ENCODE results near the gene SPATA1.
A peak's percentile ranks its signal among the peaks of the same experiment; 100 is the strongest.
"Not testable (repeated sequence)": the region's sequence is repeated elsewhere in the genome, so short reads cannot be mapped to it uniquely, and the experiment has no call there.

The SPATA1 gene

GRCh38 chr1:84509029-84509428 lies 2.8 kb downstream of the SPATA1 start:
- no peak for DNase-seq

- DNase-seq: no peak
Measured at GRCh38 chr1:84510165-84510564, 4.0 kb downstream of the SPATA1 start.

- DNase-seq: no peak
Measured at GRCh38 chr1:84510668-84511067, 4.5 kb downstream of the SPATA1 start.

- DNase-seq: no peak
Measured at GRCh38 chr1:84524590-84524989, 18.4 kb downstream of the SPATA1 start.

- DNase-seq: no peak
Measured at GRCh38 chr1:84525779-84526178, 19.6 kb downstream of the SPATA1 start.

GRCh38 chr1:84538599-84538998 lies 32.4 kb downstream of the SPATA1 start:
- no peak for DNase-seq

GRCh38 chr1:84539972-84540371 lies 33.8 kb downstream of the SPATA1 start:
- DNase-seq: no peak

- DNase-seq: no peak
Measured at GRCh38 chr1:84540759-84541158, 34.6 kb downstream of the SPATA1 start.

GRCh38 chr1:84541679-84542078 lies 35.5 kb downstream of the SPATA1 start:
- no peak for DNase-seq

- DNase-seq: peak; percentile 20
Measured at GRCh38 chr1:84550826-84551225, 44.6 kb downstream of the SPATA1 start.

GRCh38 chr1:84569216-84569615 lies 63.0 kb downstream of the SPATA1 start:
- DNase-seq: peak; percentile 97

- DNase-seq: peak; percentile 35
Measured at GRCh38 chr1:84570436-84571149, 64.4 kb downstream of the SPATA1 start.

- DNase-seq: peak; percentile 49
Measured at GRCh38 chr1:84571150-84571535, 65.0 kb downstream of the SPATA1 start.

- peak; percentile 95 for DNase-seq
Measured at GRCh38 chr1:84573481-84573966, 67.3 kb downstream of the SPATA1 start.

- DNase-seq: peak; percentile 94
Measured at GRCh38 chr1:84573967-84574842, 68.0 kb downstream of the SPATA1 start, which contains the start of gene CTBS. Gene CTBS, minus strand, starts transcription at chr1:84574440. Its CDS starts 25 bp downstream, at chr1:84574415.

GRCh38 chr1:84574936-84575335 lies 68.8 kb downstream of the SPATA1 start:
- DNase-seq: peak; percentile 69

GRCh38 chr1:84581648-84582047 lies 75.5 kb downstream of the SPATA1 start:
- peak; percentile 82 for DNase-seq

- peak; percentile 99 for DNase-seq
Measured at GRCh38 chr1:84582802-84583587, 76.8 kb downstream of the SPATA1 start.

- peak; percentile 64 for DNase-seq
Measured at GRCh38 chr1:84583648-84584047, 77.5 kb downstream of the SPATA1 start.

GRCh38 chr1:84584126-84584525 lies 77.9 kb downstream of the SPATA1 start:
- DNase-seq: no peak

GRCh38 chr1:84585803-84586202 lies 79.6 kb downstream of the SPATA1 start:
- DNase-seq: no peak

GRCh38 chr1:84587099-84587498 lies 80.9 kb downstream of the SPATA1 start:
- no peak for DNase-seq

GRCh38 chr1:84594959-84595358 lies 88.8 kb downstream of the SPATA1 start:
- DNase-seq: not testable (repeated sequence)

Measured in NCI-H82 (cell line).